HepG2 (cell line): ENCODE data around the gene SCAPER. TPM values are rescaled to one million over a fixed set of nuclear protein-coding genes. Genes with fewer than 3 reads are reported as not detected.

Source experiments
- ATF7-NPFF ChIP-seq: sonication (generic); formaldehyde crosslinking; IDR thresholded peaks from 2 replicates; pipeline ENCODE4 v1.8.1; 2023; ENCODE audit warnings: mild to moderate bottlenecking, low read depth, missing genetic modification reagents, moderate library complexity
- BCL6 ChIP-seq: IDR thresholded peaks from 2 replicates; pipeline ENCODE4 v1.6.1; 2016; ENCODE audit warnings: missing genetic modification reagents, missing compliant biosample characterization
- CBFB ChIP-seq: sonication (generic); formaldehyde crosslinking; IDR thresholded peaks from 2 replicates; pipeline ENCODE4 v1.4.0; 2020; ENCODE audit warnings: missing genetic modification reagents
- FOXC1 ChIP-seq: sonication (generic); formaldehyde crosslinking; IDR thresholded peaks from 2 replicates; pipeline ENCODE4 v1.8.0; 2022; ENCODE audit warnings: mild to moderate bottlenecking, missing genetic modification reagents, borderline replicate concordance
- JUNB ChIP-seq: sonication (generic); formaldehyde crosslinking; IDR thresholded peaks from 2 replicates; pipeline ENCODE4 v1.8.0; 2022; ENCODE audit warnings: missing genetic modification reagents, mild to moderate bottlenecking, borderline replicate concordance
- MTA1 ChIP-seq: sonication (generic); formaldehyde crosslinking; IDR thresholded peaks from 2 replicates; pipeline ENCODE4 v1.4.0; 2020; ENCODE audit warnings: missing genetic modification reagents, mild to moderate bottlenecking, borderline replicate concordance
- MYPOP ChIP-seq: sonication (generic); formaldehyde crosslinking; IDR thresholded peaks from 2 replicates; pipeline ENCODE4 v1.8.1; 2023; ENCODE audit warnings: mild to moderate bottlenecking, moderate library complexity, missing genetic modification reagents
- NR2C2 ChIP-seq: sonication (generic); formaldehyde crosslinking; IDR thresholded peaks from 2 replicates; pipeline ENCODE4 v1.4.0; 2020; ENCODE audit warnings: missing genetic modification reagents, mild to moderate bottlenecking, moderate library complexity, borderline replicate concordance
- PHF8 ChIP-seq: sonication (generic); formaldehyde crosslinking; IDR thresholded peaks from 2 replicates; pipeline ENCODE4 v1.5.0; 2020; ENCODE audit warnings: missing genetic modification reagents
- SMARCC2 ChIP-seq: fragments of 450-650 bp; IDR thresholded peaks from 2 replicates; pipeline ENCODE4 v1.6.1; 2017; ENCODE audit warnings: antibody characterized with exemption, mild to moderate bottlenecking
- SNAPC5 ChIP-seq: sonication (generic); formaldehyde crosslinking; IDR thresholded peaks from 2 replicates; pipeline ENCODE4 v1.8.1; 2023; ENCODE audit warnings: mild to moderate bottlenecking, missing genetic modification reagents, borderline replicate concordance
- SPEN ChIP-seq: sonication (generic); formaldehyde crosslinking; IDR thresholded peaks from 2 replicates; pipeline ENCODE4 v1.5.1; 2020; ENCODE audit warnings: low read depth, mild to moderate bottlenecking, missing genetic modification reagents
- SRY ChIP-seq: sonication (generic); formaldehyde crosslinking; IDR thresholded peaks from 2 replicates; pipeline ENCODE4 v1.8.0; 2022; ENCODE audit warnings: mild to moderate bottlenecking, missing genetic modification reagents
- TFDP1 ChIP-seq: IDR thresholded peaks from 2 replicates; pipeline ENCODE4 v1.6.1; 2016; ENCODE audit warnings: missing compliant biosample characterization, missing genetic modification reagents, borderline replicate concordance
- TFE3 ChIP-seq: IDR thresholded peaks from 2 replicates; pipeline ENCODE4 v1.6.1; 2016
- ZFY ChIP-seq: sonication (generic); formaldehyde crosslinking; IDR thresholded peaks from 2 replicates; pipeline ENCODE4 v1.4.0; 2020; ENCODE audit warnings: missing genetic modification reagents
- ZMAT3 ChIP-seq: sonication (generic); formaldehyde crosslinking; conservative IDR thresholded peaks from 2 replicates; pipeline ENCODE4 v1.7.0; 2021; ENCODE audit warnings: missing genetic modification reagents
- ZNF121 ChIP-seq: sonication (generic); formaldehyde crosslinking; IDR thresholded peaks from 2 replicates; pipeline ENCODE4 v1.5.0; 2020; ENCODE audit warnings: mild to moderate bottlenecking, missing genetic modification reagents
- ZNF430 ChIP-seq: sonication (generic); formaldehyde crosslinking; IDR thresholded peaks from 2 replicates; pipeline ENCODE4 v1.9.0; 2021; ENCODE audit warnings: mild to moderate bottlenecking, missing genetic modification reagents
- ZNF441 ChIP-seq: sonication (generic); formaldehyde crosslinking; IDR thresholded peaks from 2 replicates; pipeline ENCODE4 v1.7.0; 2021; ENCODE audit warnings: missing genetic modification reagents, borderline replicate concordance
- ZNF607 ChIP-seq: sonication (generic); formaldehyde crosslinking; IDR thresholded peaks from 2 replicates; pipeline ENCODE4 v1.5.1; 2020; ENCODE audit warnings: missing genetic modification reagents, mild to moderate bottlenecking, borderline replicate concordance
- ZNF776 ChIP-seq: sonication (generic); formaldehyde crosslinking; IDR thresholded peaks from 2 replicates; pipeline ENCODE4 v1.4.0; 2020; ENCODE audit warnings: mild to moderate bottlenecking, missing genetic modification reagents
- ZNF777 ChIP-seq: sonication (generic); formaldehyde crosslinking; IDR thresholded peaks from 2 replicates; pipeline ENCODE4 v1.4.0; 2020; ENCODE audit warnings: missing genetic modification reagents
- ZNF788 ChIP-seq: sonication (generic); formaldehyde crosslinking; IDR thresholded peaks from 2 replicates; pipeline ENCODE4 v1.5.0; 2020; ENCODE audit warnings: mild to moderate bottlenecking, missing genetic modification reagents, borderline replicate concordance
- polyA plus RNA-seq, 8 experiments: library from polyadenylated mRNA; depleted of rRNA in 3 of 8; stranded (reverse) in 7 of 8; unstranded in 1 of 8; fragments of >200 nt; fragmentation: Illumina TruSeq in 4 of 8; extraction: Trizol in 4 of 8; gene quantifications; 2 replicates each; pipeline versions ENCODE4 v1.2.1 to v1.2.3, GENCODE V29; 2011 to 2016; ENCODE audit warnings: low read depth in 4 of 8, missing spikeins in 1 of 8, mixed read lengths in 1 of 8; ENCODE audit not compliant: insufficient read depth in 1 of 8
- total RNA-seq, 5 experiments: library from RNA; depleted of rRNA; stranded (reverse); fragments of >200 nt; fragmentation: Illumina TruSeq; extraction: Trizol; gene quantifications; 2 replicates each; pipeline ENCODE4 v1.2.3, GENCODE V29; 2016; ENCODE audit warnings: low read depth in 1 of 5

SCAPER gene
- total and polyA plus RNA-seq, 2 of the 13 experiments (the other 11 are each of a cell fraction or from before 2014, with no cell fraction given): 4.3 to 10.5 TPM

GRCh38 chr15:76337696-76338485 lies 567.2 kb downstream of the SCAPER start (continued):
- TF ChIP-seq MYPOP (CRISPR knock-in tag) (0 out of 2 replicates have a peak, but pooled peaks have one; percentile 63), SNAPC5 (CRISPR knock-in tag) (peak; percentile 57; the same call in 1 of the 2 replicates), TFE3 (CRISPR knock-in tag) (peak; percentile 11; the same call in 1 of the 2 replicates), MTA1 (CRISPR knock-in tag) (peak; percentile 90; the same call in 1 of the 2 replicates), FOXC1 (CRISPR knock-in tag) (peak; percentile 93), ZMAT3 (CRISPR knock-in tag) (peak; percentile 90; the same call in 1 of the 2 replicates), SPEN (CRISPR knock-in tag) (peak; percentile 77), BCL6 (CRISPR knock-in tag) (no peak; the same call in 1 of the 2 replicates), CBFB (peak; percentile 37; the same call in 1 of the 2 replicates), ZNF777 (peak; percentile 77), ATF7-NPFF (CRISPR knock-in tag) (peak; percentile 69; the same call in 1 of the 2 replicates), PHF8 (CRISPR knock-in tag) (peak; percentile 77), SRY (CRISPR knock-in tag) (peak; percentile 83; the same call in 1 of the 2 replicates), JUNB (CRISPR knock-in tag) (peak; percentile 59; the same call in 1 of the 2 replicates), ZNF788 (CRISPR knock-in tag) (peak; percentile 69; the same call in 1 of the 2 replicates), ZNF607 (CRISPR knock-in tag) (peak; percentile 60; the same call in 1 of the 2 replicates), ZNF776 (peak; percentile 93), ZNF430 (CRISPR knock-in tag) (no peak; the same call in 1 of the 2 replicates), TFDP1 (CRISPR knock-in tag) (peak; percentile 87), ZFY (CRISPR knock-in tag) (peak; percentile 94), ZNF121 (no peak), ZNF441 (CRISPR knock-in tag) (peak; percentile 71), NR2C2 (peak; percentile 59), SMARCC2 (no peak)
